T-helper 2 cell treated with Interferon-gamma antibody and Interleukin-4, amounts not matched to agents 100 ng/mL and 5 ng/mL, for 36 hours (primary cell): Measurements from ENCODE around the gene GPR183. TPM values are rescaled to one million over a fixed set of nuclear protein-coding genes. Genes with fewer than 3 reads are reported as not detected.

ENCODE experiments used
- intact Hi-C: fragments of 100-400 bp; cut with micrococcal nuclease; formaldehyde crosslinking; loops from one replicate; pipeline ENCODE4 v1.15.1; 2023
- total RNA-seq: library from RNA; stranded (reverse); gene quantifications from 2 replicates; pipeline ENCODE4 v1.2.3, GENCODE V29; 2022

GPR183 gene
- total RNA-seq, 1 donor from 2014 or later, result 69.8 TPM

DNA sequence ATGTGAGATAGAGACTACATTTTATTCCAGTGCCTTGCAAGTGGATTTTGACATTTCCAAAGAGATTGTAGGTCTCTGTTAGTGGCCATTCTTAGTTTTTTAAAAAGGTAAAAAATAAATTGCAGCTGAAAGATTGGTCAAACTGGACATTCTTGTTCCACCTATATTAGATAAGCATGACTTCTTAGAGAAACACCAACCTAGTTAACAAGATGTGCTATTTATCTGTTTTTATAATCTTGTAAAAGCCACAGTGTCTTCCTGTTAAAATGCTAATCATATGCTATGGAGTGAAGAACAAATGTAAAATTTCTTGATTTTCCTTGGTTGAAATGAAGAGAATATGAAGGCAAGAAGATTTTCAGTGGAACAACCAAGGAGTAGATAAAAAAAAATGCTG lies 33.4 kb upstream of the GPR183 start:
- intact Hi-C loops, result loop anchor here (1.0 to 2.0 kb wide), 2 partner anchors 12 to 18 kb away; no protein-coding TSS in a partner anchor

DNA sequence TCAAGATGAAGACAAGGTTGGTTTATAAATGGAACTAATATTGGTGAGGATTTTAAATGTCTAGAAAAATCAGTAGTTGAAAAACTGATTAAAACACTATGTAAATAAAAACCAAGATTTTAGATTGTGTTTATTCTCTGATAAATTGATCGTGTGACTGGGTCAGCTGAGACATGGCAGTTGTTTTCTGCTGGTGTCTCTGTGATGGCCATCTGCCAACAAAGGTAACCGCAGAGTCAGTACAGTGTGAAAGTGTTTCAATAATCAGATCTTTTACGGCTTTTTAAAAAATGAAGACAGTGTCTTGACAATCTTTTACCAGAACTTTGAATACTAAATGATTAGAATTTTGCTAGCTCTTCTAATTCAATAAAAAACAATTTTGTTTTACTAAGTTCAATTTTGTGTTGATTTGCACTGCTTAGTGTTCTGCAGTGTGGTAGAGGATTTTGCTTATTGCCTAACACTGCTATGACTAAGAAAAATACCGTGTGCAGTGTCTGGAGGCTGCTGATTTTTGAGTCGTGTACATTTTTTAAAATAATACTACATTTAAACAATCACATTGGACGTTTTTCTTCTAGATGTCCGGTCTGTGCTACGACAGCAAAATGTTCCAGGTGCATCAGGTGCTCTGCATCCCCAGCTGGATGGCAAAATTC lies 32.7 kb upstream of the GPR183 start:
- intact Hi-C loops, result loop anchor here (1.0 to 2.0 kb wide), 2 partner anchors 12 to 17 kb away; no protein-coding TSS in a partner anchor

DNA sequence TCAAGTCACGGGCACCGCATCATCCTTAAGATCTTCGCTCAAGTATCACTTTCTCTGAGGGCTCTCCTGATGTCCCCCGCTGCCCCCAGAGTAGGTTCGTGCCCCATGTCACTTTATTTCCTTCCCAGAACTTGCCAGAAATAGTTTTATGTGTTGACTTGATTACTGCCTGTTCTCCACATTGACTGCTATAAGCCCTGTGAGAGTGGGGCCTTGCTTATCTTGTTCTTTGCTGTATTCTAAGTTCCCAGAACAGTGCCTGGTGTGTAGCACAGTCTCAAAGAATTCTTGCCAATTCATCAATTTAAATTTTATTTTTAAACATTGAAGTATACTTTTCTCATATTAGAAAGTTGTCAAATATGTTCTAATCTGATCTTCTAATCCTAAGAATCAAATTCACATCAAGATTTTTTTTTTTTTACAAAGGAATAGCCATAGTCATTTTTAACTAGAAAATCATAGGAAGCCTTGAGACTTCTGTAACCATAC lies 32.1 kb upstream of the GPR183 start:
- intact Hi-C loops, result no loop called here

DNA sequence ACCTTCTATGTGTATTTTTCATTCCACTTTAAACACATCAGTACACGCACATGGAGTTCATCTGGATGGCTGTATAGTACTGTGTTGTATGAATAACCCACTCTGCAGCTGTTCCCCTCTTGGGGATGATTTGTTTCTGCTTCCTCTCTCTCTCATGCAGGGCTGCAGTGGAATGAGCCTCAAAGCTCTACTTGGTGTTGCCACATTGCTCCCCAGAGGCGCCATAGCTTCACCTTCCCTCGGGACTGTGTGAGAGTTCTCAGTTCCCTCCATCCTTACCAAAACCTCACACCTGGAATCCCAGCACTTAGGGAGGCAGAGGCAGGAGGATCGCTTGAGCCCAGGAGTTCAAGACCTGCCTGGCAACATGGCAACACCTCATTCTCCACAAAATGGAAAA lies 28.4 kb upstream of the GPR183 start:
- intact Hi-C loops, result no loop called here

DNA sequence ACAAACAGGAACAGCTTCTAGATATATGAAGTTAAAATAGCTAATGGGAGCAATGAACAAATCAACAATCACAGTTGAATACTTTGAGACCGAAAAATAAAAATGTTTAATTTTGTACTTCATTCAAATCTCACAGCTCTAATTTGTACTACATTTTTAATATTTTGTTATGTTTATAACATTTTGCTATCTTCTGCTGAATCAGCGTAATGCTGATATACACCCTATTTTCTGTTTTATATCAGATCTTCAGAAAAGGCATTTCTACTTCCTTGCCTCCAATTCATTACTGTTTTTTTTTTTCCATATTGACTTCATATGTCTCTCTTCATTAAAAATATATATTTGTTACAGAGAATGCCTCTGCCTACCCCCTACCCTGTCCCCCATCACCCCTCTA lies 27.9 kb upstream of the GPR183 start:
- intact Hi-C loops, result no loop called here

DNA sequence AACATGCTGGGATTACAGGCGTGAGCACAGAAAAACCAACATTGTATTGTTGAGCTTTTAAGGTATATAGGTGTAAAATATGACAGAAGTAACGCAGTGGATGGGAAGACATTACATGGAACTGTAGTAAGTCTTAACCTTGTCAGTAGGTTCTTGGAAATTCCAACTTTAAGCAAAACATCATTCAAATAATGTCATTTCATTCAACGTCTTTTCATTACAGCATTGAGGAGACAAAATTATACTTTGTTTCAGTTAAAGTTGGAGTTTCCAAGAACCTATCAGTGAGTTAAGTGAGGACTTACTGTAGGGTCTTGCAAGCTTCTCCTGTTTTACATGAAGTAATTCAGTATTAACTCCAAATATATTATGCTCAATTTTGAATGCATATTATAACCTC lies 27.0 kb upstream of the GPR183 start:
- intact Hi-C loops, result no loop called here

DNA sequence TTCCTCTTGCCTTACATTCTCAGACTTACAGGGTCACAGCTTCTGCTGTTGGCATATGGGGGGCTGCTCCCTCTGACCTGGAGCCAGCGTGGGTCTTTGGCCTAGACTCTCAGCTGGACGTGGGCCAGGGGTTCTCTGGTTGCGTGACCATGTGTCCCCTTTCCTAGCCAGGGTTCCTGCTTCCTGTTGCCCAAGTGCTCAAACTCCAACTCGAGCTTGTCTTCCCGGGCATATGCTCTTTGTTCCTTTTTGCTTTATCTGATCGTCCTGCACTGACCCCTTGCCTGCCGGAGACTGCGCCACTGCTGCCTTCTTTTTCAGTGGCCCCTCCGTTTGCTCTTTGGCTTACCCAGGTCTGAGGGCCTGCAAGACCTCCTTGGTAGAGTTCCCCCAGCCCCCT lies 25.3 kb upstream of the GPR183 start:
- intact Hi-C loops, result no loop called here

DNA sequence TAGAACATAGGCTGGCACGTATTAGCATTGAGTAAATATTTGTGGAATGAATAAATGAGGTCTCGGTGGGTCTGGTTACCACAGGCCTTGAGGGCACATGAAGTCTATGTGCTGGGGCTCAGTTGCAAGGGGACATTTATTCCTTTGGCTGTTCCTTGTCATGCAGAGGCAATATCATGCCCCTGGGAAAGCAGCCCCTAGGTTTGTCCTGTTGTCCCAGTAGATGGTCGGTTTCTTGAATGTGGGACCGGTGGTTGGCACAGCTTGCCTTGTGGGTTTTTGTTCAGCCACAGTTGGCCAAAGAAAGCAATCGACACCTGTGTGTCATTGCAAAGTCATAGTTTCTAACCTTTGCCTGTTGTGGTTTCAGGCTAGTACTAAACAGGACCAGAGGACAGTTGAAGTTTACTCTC lies 24.7 kb upstream of the GPR183 start:
- intact Hi-C loops, result no loop called here

DNA sequence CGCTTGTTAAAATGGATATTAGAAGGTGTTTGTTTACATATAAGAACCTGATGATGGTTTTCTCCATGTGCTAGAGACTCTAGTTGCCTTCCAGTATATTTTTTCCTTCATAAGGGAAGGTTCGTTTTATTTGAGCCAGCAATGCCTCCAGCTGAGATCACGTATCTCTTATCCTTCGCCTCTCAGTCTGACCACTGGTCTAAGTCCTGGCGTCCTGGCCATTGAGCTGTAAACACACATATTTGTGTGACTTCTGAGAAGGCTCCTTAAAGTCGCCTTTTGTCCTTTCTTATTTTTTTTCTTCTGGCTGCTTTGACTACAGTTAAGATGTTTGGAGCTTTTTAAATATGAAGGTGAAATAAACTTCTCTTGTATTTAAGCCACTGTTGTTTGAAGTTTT lies 23.7 kb upstream of the GPR183 start:
- intact Hi-C loops, result no loop called here

DNA sequence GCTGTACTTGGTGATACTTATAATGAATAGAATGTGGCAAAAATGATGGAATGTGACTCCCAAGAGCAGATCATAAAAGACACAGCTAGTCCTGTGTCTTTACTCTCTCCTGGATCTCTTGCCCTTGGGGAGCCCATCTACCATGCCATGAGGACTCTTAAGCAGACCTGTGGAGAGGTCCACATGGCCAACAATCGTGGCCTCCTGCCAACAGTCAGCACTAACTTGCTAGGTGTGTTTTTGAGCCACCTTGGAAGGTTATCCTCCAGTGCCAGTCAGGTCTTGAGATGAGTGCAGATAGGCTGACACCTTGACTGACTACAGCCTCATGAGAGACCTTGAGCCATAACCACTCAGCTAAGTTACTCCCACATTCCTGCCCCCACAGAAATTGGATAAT lies 22.3 kb upstream of the GPR183 start:
- intact Hi-C loops, result no loop called here

DNA sequence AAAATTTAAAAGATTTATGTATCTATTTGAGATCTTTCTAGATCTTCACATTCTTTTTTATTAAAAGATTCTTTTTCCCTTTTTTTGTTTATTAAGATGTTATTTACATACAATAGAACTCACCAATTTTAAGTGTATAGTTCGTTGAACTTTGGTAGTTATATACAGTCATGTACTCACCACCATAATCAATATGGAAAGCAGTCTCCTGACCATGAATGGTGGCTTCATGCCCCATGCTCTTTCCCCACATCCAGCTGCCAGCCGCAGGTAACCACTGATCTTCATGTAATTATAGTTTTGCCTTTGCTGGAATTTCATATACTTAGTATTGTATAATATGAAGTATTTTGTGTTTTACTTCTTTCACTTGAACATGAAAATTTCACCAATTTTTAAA lies 20.6 kb upstream of the GPR183 start:
- intact Hi-C loops, result no loop called here

DNA sequence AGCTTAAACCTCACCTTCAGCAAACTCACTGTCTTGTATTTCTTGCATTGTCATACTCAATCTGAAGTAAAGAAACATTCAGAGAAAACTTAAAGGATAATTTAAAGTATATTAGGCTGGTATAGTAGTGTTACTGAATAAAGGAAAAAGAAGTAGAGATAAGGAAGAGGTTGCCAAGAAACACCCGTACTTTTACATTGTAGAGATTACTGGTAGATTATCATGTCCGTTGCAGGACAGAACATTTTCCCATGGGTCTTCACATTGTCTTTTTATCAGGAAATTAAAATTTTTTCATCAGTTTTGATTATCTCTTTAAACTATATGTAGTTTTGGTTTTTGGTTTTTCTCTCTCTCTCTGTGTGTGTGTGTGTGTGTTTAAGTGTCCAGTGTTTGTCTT lies 19.9 kb upstream of the GPR183 start:
- intact Hi-C loops, result no loop called here

DNA sequence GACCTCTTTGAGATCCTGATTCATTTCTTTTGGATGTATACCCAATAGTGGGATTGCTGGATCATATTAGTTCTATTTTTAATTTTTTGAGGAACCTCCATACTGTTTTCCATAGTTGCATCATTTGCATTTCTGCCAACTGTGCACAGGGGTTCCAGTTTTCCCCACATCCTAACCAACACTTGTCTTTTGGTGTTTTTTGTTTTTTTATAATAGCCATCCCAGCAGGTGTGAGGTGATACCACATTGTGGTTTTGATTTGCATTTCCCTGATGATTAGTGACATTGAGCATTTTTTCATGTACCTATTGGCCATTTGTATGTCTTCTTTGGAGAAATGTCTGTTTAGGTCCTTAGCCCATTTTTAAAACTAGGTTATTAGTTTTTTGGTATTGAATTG lies 18.8 kb upstream of the GPR183 start:
- intact Hi-C loops, result no loop called here

DNA sequence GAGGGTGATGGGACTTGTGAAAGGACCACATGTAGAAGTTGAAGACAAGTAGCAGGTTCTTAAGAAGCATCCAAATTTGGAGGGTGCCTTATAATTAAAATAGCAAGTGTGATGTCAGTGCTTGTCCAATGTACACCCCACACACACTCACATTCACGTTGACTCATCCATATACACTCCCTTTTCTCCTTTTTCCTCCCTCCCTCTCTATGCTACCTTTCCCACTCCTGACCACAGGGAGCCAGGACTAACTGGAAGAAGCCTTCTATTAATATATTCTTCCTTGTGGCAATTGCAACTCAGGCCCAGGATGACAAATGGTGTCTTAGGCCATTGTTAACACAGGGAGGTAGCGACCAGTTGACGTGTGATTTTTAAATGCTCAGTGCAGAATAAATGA lies 16.3 kb upstream of the GPR183 start:
- intact Hi-C loops, result loop anchor here (2.0 kb wide), 3 partner anchors 17 to 35 kb away; no protein-coding TSS in a partner anchor

DNA sequence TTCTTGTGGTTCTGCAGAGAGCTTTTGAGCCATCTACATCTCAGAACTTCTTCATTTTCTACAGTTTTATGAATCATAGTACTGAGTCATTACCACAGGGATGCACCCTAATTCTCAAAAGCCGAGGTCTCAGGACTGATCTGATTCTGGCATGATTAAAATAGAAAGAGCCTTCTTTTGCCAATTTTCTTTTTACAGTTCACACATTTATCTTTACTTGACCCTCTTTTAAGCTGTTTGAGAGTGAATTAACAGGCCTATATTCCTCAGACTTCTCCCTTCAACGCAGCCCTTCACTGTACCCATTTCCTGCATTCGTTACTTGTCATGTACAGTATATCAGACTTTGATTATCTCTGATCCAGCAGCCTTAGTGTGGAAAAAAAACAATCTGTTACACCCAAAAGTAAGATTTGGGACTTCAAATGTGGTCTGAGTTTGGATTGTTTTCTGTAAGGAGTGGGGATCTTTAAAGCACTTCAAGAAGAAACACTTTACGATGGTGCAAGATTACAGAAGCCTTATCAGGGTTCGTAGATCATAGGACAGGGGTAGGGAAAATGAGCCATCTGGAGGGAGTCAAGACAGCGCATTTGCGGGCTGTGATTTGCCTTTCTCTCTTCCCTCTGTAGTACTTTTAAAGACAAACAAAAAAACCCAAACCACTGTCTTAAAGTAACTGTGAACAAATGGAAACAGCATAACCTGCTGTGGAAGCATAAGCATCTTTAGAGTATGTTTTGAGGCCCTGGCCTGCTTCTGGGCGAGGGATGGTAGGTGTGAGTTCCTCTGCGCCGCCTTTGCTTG lies 15.3 kb upstream of the GPR183 start:
- intact Hi-C loops, result loop anchor here (1.0 to 2.0 kb wide), 7 partner anchors 8 to 34 kb away; partner anchors contain the start of gene GPR183

DNA sequence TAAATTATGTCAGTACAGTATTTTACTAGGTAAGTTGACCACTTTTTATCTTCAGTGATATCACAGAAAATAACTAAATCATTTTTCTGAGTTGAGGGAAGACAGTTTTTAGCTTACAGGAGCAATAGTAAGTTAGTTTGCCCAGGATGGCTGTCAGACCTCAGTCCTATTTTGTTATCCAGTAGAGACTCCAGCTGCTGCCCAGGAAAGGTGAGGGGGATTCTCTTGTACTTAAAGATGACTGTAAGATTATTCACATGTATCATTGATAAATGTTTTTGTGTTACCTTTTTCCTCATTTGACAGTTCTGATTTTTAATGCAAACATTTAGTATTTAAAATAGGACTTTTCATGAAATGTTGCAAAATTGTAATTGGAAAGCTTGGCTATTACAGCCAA lies 14.5 kb upstream of the GPR183 start:
- intact Hi-C loops, result loop anchor here (1.0 to 2.0 kb wide), 7 partner anchors 7 to 35 kb away; partner anchors contain the start of gene GPR183

DNA sequence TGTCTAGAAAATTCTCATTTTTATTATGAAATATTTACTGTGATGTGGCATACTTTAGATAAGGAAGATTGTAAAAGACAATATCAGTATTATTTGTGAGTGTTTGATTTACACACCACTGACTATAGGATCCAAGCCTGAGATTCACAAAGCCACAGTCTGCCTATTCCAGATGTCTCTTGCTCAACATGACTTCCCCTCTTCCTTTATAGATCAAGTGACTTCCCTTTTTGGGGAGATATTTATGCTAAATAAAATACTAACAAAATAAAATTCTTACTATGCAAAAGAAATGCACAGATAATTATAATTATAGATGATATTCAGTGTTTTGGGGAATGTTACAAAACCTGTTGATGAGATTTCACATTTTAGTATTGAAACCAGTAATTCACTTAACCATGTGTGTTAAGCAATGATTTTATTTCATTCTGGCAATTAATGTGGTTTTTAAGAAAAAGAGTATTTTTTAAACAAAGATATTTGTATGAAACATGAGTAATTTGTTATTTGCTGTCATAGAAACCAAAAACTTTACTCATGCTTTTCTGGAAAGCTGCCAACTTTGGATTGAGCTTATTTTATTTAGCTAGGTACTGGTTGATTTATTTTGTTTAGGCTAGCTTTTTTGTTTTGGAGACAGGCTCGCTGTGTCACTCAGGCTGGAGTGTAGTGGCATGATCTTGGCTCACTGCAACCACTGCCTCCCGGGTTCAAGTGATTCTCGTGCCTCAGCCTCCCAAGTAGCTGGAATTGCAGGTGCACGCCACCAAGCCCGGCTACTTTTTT lies 13.7 kb upstream of the GPR183 start:
- intact Hi-C loops, result no loop called here

DNA sequence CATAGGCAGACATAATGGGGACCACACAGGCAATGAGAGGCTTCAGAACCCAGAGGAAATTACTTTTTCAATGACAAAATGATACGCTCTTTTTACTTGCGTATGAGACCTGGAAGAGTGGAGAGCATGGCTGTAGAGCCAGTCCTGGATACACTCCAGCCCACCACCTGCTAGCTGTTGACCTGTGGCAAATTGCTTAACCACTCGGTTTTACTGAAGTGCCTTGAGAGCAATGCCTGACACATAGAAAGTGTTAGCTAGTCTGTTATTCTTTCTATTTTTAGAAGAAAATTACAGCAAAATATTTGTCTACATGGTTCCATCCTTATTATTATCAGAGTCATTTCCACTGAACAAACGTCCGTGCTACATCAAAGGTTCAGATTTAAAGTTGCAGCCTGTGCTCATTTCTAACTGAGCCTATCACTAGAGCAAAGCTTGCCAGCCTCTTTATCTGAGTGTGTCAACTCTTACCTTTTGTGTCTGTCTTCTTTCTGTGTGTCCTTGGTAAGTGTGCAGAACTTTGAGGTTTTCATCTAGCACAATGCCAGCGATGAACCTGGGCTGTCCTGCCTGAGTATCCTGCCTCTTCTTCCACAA lies 9.6 kb upstream of the GPR183 start:
- intact Hi-C loops, result no loop called here

DNA sequence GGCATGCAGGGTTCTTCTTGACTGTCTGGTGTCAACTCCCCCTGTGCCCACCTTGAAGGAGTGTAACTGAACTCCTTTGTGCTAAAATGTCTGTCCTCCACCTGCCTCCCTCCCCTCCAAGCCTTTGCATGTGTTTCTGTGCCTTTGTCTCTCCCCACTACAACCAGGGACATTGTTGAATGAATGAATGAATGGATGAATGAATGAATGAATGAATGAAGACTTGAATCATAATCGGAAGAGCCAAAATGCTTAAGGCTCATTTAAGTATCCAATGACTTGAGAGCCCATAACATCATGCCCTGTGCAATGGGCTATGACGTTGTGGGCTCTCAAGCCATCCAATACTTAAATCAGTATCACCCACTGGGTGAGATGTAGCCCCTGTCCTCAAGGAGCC lies 9.0 kb upstream of the GPR183 start:
- intact Hi-C loops, result no loop called here

DNA sequence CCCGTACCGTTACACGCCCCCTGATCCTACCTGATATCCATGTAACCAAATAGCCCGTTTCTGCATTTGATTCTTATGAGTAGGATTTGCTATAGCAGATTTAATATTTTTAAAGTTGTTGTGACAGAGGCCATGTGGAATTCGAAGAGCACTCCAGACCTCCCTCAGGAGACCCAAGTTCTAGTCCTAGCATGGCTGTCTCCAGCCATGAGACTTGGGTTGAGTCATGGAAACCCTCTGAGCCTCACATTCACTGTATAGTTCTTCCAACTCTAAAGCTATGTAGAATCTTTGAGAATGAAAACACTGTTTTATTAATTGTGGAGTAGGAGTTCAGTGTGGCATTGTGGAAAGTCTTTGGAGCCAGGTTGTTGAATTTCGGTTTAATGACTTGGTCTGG lies 8.0 kb upstream of the GPR183 start:
- intact Hi-C loops, result loop anchor here (1.0 to 2.0 kb wide), 3 partner anchors 8 to 66 kb away; partner anchors contain the start of gene GPR183

DNA sequence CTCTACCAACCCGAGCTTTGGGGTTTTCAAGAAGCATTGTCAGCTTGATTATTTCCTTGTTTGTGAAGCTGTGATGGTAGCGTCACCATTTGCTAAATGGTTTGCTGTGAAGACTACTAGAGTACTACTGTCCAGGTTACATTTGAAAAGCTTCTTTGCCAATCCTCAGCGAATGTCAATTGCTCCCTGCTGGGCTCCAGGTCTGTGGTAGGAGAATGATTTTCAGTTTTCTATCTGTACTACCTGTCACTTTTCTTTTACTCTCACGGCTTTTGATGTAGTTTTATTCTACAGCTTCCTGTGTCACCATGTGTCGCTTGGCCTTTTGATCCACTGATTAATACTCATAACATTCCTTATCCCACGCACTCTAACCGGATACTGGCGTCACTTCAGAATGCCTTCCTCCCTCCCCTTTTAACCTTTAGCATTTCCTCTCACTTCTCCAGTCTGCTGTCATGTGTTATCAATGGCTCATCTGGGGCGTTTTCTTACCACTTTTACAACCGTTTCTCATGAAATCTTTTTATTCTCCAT lies 7.5 kb upstream of the GPR183 start:
- intact Hi-C loops, result loop anchor here (1.0 to 2.0 kb wide), 4 partner anchors 7 to 66 kb away; partner anchors contain the start of gene GPR183
